D721Med (cell line): ENCODE measurements around the gene SMAD3.
"Not testable (repeated sequence)": the region's sequence is repeated elsewhere in the genome, so short reads cannot be mapped to it uniquely, and the experiment has no call there.

Experiments used
- DNase-seq: peaks from one replicate; pipeline ENCODE4 v3.0.0; 2011; ENCODE audit warnings: low spot score; ENCODE audit not compliant: insufficient read length
- FAIRE-seq: peaks from 2 replicates; lab custom pipeline; 2011; peaks lifted over from hg19 to GRCh38; lab: Jason Lieb, UNC
- CTCF ChIP-seq: IDR thresholded peaks from 2 replicates; pipeline ENCODE4 v1.5.1; 2012; ENCODE audit warnings: mild to moderate bottlenecking, control low read depth; ENCODE audit not compliant: insufficient read depth; ENCODE audit errors: missing control alignments

Gene SMAD3

DNA sequence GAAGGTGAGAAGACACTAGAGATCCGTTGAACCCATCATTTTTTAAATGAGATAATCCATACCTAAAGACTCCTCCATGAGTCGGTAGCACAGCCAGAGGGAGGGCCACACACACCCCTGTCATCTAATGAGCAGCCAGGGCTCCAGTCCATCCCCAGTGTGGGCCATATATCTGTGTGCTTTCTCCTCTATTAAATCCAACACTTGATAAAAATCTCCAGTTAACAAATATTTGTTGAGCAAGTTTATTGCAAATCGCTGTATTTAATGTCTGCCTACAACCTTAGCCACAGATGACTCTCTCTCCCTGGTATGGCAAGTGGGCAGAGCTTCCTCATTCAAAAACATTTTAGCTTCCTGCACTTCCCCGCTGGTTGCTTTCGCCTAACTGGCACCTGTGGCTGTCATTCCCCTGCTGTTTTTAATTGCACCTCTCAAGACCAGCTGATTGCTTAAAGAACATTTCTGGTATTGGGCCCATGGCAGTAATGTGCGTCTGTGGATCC is 82.8 kb downstream of the SMAD3 start:
- DNase-seq (no peak), FAIRE-seq (no peak)
- no peak for TF ChIP-seq CTCF

- no peak for FAIRE-seq
- DNase-seq = no peak
Measured at GRCh38 chr15:67149068-67149772, 83.8 kb downstream of the SMAD3 start.

DNA sequence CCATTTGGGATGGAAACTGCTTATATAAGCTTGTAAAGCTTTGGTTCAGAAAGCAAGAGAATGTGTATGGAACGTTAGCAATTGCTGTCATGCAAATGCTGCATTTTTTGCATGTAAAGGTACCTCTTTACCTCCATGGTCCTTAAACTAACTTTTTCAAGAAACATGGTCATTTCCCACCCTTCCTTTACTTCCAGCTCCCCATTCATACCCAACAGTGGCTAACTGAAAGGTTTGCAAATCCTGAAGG is 84.3 kb downstream of the SMAD3 start:
- no peak for DNase-seq
- no peak for TF ChIP-seq CTCF
- no peak for FAIRE-seq

More at GRCh38 chr15:67149068-67149772, 83.8 kb downstream of the SMAD3 start:
- no peak for TF ChIP-seq CTCF

DNA sequence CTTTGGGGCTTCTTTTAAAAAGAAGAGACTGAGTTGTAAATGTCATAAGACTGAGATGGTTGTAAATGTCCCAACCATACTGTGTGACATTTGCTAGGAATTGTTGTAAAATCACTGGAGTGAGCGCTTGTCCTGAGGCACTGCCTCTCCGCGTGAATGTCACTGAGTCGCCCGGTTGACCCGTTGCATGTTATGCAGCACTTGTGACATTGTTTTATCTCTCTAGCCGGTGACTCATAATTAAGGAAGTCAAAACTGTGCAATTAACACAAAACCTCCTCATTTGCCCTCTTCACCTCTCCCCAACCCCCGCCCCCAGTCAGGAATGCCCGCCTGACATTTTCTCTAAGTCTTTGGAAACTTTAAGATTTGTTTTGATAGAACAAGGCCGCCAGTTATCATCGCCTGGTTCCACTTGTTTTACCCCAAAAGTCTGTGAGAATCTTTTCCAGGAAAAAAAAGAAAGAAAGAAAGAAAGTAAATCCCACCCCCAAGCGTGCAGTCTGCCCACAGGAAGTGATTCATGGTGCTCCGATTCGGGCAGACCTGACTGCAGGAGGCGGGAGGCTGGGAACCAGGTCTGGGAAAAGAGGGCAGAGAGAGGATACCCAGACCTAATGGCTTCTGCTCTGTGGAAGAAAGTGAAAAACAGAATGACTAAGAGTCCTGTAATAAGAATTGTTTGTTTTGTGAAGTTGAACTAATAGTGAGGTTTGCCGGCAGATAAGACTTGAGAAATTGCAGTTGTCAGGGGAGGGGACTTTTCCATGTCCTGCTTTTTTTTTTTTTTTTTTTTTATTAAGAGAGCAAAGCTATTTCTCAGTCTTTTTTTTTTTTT is 84.8 kb downstream of the SMAD3 start:
- TF ChIP-seq CTCF = no peak
- FAIRE-seq (no peak), DNase-seq (no peak)

GRCh38 chr15:67152429-67152828 is 87.0 kb downstream of the SMAD3 start:
- no peak for FAIRE-seq
- TF ChIP-seq CTCF = no peak
- no peak for DNase-seq

- DNase-seq, FAIRE-seq: not testable (repeated sequence)
Measured at GRCh38 chr15:67153044-67153443, 87.6 kb downstream of the SMAD3 start.

- no peak for FAIRE-seq
- TF ChIP-seq CTCF = no peak
Measured at GRCh38 chr15:67154249-67154648, 88.8 kb downstream of the SMAD3 start.

More at GRCh38 chr15:67154249-67154648, 88.8 kb downstream of the SMAD3 start:
- DNase-seq = no peak
